Astrocyte of the spinal cord (primary cell): ENCODE results near the gene SYNGR1.

Experiments used
- DNase-seq: peaks from one replicate; pipeline ENCODE4 v3.0.0; 2011; ENCODE audit warnings: low read depth, low spot score
- H3K4me3 ChIP-seq: 2 replicates; pipeline ENCODE4 v1.5.1; 2011; ENCODE audit warnings: low read depth, mild to moderate bottlenecking, low read length, moderate library complexity
- CTCF ChIP-seq: IDR thresholded peaks from 2 replicates; pipeline ENCODE4 v1.5.1; 2012; ENCODE audit warnings: low read depth, mild to moderate bottlenecking, low read length, inconsistent platforms
- in situ Hi-C: cut with HindIII; loops from 2 replicates; pipeline ENCODE4 v1.10.0; 2017; ENCODE audit warnings: low sequenced_read_pairs

SYNGR1 gene

GRCh38 chr22:39423976-39424375 lies 74.2 kb downstream of the SYNGR1 start:
- DNase-seq = no peak
- in situ Hi-C loops = no loop called here
- TF ChIP-seq CTCF = no peak
- H3K4me3 ChIP-seq = no peak overlapping the region

DNA sequence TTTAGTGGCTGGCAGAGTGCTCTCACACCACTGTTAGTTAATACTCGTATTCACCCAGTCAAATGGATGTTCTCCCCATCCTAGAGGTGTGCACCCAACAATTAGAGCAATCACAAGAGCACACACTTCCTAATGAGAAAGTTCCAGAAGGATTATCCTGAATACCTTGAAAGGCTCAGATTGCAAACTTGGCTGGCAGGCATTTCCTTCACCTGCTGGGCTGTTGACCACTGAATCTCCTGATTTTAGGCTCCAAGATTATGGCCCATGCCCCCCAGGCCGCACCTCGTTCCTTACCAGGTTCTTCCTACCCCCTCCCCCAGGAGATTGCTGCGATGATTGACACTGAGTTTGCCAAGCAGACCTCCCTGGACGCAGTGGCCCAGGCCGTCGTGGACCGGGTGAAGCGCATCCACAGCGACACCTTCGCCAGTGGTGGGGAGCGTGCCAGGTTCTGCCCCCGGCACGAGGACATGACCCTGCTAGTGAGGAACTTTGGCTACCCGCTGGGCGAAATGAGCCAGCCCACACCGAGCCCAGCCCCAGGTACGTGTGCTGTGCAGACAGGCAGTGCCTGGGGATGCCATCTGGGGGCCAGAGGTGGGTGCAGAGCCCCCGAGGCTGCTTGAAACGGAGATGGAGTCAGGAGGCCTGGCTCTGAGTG lies 76.7 kb downstream of the SYNGR1 start:
- DNase-seq = no peak
- in situ Hi-C loops = no loop called here
- H3K4me3 ChIP-seq = no peak overlapping the region
- no peak for TF ChIP-seq CTCF

- no peak for TF ChIP-seq CTCF
- no peak overlapping the region for H3K4me3 ChIP-seq
- DNase-seq = no peak
- in situ Hi-C loops = no loop called here
These were observed 78.2 kb downstream of the SYNGR1 start for GRCh38 chr22:39427751-39428596.

DNA sequence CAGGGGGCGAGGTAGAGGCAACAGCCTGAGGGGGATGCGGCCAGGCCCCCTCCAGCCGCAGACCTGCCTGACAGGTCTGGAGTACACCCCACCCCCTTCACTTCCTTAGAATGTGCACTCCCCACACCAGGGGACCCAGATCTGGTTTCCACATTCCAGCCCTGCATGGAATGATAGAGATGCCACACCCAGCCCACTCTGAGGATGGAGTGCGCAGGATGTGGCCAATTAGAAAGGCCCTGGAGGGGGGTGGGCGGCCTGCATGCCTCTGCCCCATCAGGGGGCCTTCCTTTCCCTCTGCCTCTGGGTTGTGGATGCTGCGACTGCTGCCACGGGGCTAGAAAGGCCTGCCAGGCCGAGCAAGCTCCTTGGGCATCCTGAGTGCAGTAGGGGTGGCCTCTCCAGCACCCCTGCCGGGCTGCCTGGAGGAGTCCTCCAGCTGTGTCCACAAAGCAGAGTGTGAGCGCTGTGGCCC lies 78.8 kb downstream of the SYNGR1 start:
- peak; percentile 87 for DNase-seq
- in situ Hi-C loops = no loop called here
- no peak for TF ChIP-seq CTCF
- H3K4me3 ChIP-seq = no peak overlapping the region

GRCh38 chr22:39429186-39429585 lies 79.4 kb downstream of the SYNGR1 start:
- DNase-seq = no peak
- in situ Hi-C loops = no loop called here
- no peak overlapping the region for H3K4me3 ChIP-seq
- no peak for TF ChIP-seq CTCF

GRCh38 chr22:39429916-39430575 lies 80.3 kb downstream of the SYNGR1 start:
- TF ChIP-seq CTCF = no peak
- no peak overlapping the region for H3K4me3 ChIP-seq
- in situ Hi-C loops = no loop called here
- DNase-seq = no peak
